B cell (primary cell): ENCODE data around the gene EDNRB. TPM values are rescaled to one million over a fixed set of nuclear protein-coding genes. Genes with fewer than 3 reads are reported as not detected.

ENCODE experiments used
- ATAC-seq: fragments of 200-7000 bp; cut with Tn5 transposase; one replicate; pipeline ENCODE4 v1.10.0; 2021; ENCODE audit warnings: low read depth, mild to moderate bottlenecking, moderate number of reproducible peaks, moderate library complexity
- CTCF ChIA-PET: fragments of 350-600 bp; sonication (Branson Sonifier 250); formaldehyde crosslinking; loops from one replicate; lab custom pipeline; 2021; ENCODE audit warnings: antibody characterized with exemption, inconsistent platforms; lab: Charles Lee
- POLR2A ChIA-PET: fragments of 350-600 bp; sonication (Branson Sonifier 250); formaldehyde crosslinking; loops from one replicate; lab custom pipeline; 2021; ENCODE audit warnings: antibody characterized with exemption; lab: Charles Lee
- DNase-seq: peaks from one replicate; pipeline ENCODE4 v3.0.0; 2013
- H2AFZ ChIP-seq: 2 replicates; pipeline ENCODE4 v1.6.1; 2012; ENCODE audit warnings: mild to moderate bottlenecking, low read depth, low read length; ENCODE audit not compliant: insufficient read depth, poor library complexity, severe bottlenecking
- H3K27ac ChIP-seq, 2 donors: 1 replicate in 1 of 2; 2 replicates in 1 of 2; pipeline ENCODE4 v1.5.1; 2012 to 2013; ENCODE audit warnings: low read length in 2 of 2, mild to moderate bottlenecking in 2 of 2, moderate library complexity in 1 of 2
- H3K27me3 ChIP-seq, 4 experiments: fragments of 200-600 bp in 1 of 4; sonication (generic) in 1 of 4; replicated peaks in 1 of 4; 1 replicate in 2 of 4; 2 replicates in 2 of 4; pipeline versions ENCODE4 v1.6.1 to v1.7.0; 2013 to 2016; ENCODE audit warnings: low read length in 3 of 4, mild to moderate bottlenecking in 2 of 4, mixed read lengths in 1 of 4, moderate library complexity in 1 of 4; ENCODE audit not compliant: insufficient read depth in 4 of 4, control insufficient read depth in 3 of 4; ENCODE audit errors: control extremely low read depth in 1 of 4
- H3K36me3 ChIP-seq, 2 experiments: replicated peaks in 1 of 2; 1 replicate in 1 of 2; 2 replicates in 1 of 2; pipeline versions ENCODE4 v1.6.1 to v1.7.1; 2013; ENCODE audit warnings: low read length in 1 of 2; ENCODE audit not compliant: insufficient read depth in 2 of 2, control insufficient read depth in 1 of 2; ENCODE audit errors: control extremely low read depth in 1 of 2, extremely low read depth in 1 of 2
- H3K4me1 ChIP-seq, 2 donors: fragments of 200-600 bp in 1 of 2; sonication (generic) in 1 of 2; 1 replicate in 1 of 2; 2 replicates in 1 of 2; pipeline versions ENCODE4 v1.5.1 to v1.6.1; 2013 to 2017; ENCODE audit warnings: low read length in 2 of 2; ENCODE audit not compliant: control insufficient read depth in 2 of 2, insufficient read depth in 2 of 2
- H3K4me2 ChIP-seq: replicated peaks from 2 replicates; pipeline ENCODE3; 2012; ENCODE audit warnings: mild to moderate bottlenecking, low read depth, low read length; ENCODE audit not compliant: poor library complexity, severe bottlenecking
- H3K4me3 ChIP-seq, 5 experiments: fragments of 200-600 bp in 1 of 5; sonication (generic) in 1 of 5; 1 replicate in 3 of 5; 2 replicates in 2 of 5; pipeline versions ENCODE4 v1.5.1 to v1.7.0; 2011 to 2016; ENCODE audit warnings: low read length in 4 of 5, mild to moderate bottlenecking in 4 of 5, low read depth in 2 of 5, control low read depth in 1 of 5, moderate library complexity in 1 of 5; ENCODE audit not compliant: insufficient read depth in 1 of 5; ENCODE audit errors: control extremely low read depth in 1 of 5, extremely low read depth in 1 of 5
- H3K79me2 ChIP-seq: fragments of 200-600 bp; sonication (generic); one replicate; pipeline ENCODE4 v1.6.0; 2016; ENCODE audit warnings: low read length; ENCODE audit not compliant: control insufficient read depth, insufficient read depth
- H3K9ac ChIP-seq: fragments of 200-600 bp; sonication (generic); 2 replicates; pipeline ENCODE4 v1.6.1; 2017; ENCODE audit warnings: mild to moderate bottlenecking, low read length, moderate library complexity
- H3K9me3 ChIP-seq, 3 donors: one replicate each; pipeline versions ENCODE4 v1.6.1 to v1.7.1; 2013; ENCODE audit warnings: low read length in 2 of 3; ENCODE audit not compliant: control insufficient read depth in 2 of 3, insufficient read depth in 1 of 3; ENCODE audit errors: control extremely low read depth in 1 of 3
- H4K20me1 ChIP-seq: 2 replicates; pipeline ENCODE4 v1.6.0; 2012; ENCODE audit warnings: mild to moderate bottlenecking, low read length; ENCODE audit not compliant: insufficient read depth, control insufficient read depth, poor library complexity, severe bottlenecking
- H3K27ac Mint-ChIP-seq: one replicate; pipeline ENCODE4 v1.8.0; 2021; ENCODE audit warnings: mixed read lengths
- H3K27me3 Mint-ChIP-seq: one replicate; pipeline ENCODE4 v1.8.0; 2021; ENCODE audit warnings: mixed read lengths
- H3K4me1 Mint-ChIP-seq: one replicate; pipeline ENCODE4 v1.8.0; 2021; ENCODE audit warnings: mixed read lengths
- H3K4me3 Mint-ChIP-seq: one replicate; pipeline ENCODE4 v1.8.0; 2021; ENCODE audit warnings: mixed read lengths
- H3K9me3 Mint-ChIP-seq: one replicate; pipeline ENCODE4 v1.8.0; 2022; ENCODE audit warnings: mixed read lengths; ENCODE audit not compliant: insufficient read depth
- CTCF ChIP-seq: fragments of 200-600 bp; IDR thresholded peaks from one replicate; pipeline ENCODE4 v1.8.0; 2022; ENCODE audit warnings: antibody characterized with exemption, mild to moderate bottlenecking
- EZH2 ChIP-seq: IDR thresholded peaks from 2 replicates; pipeline ENCODE4 v1.6.1; 2012; ENCODE audit warnings: borderline replicate concordance, low read depth, mild to moderate bottlenecking, moderate library complexity, low read length; ENCODE audit not compliant: insufficient read depth, poor library complexity, severe bottlenecking
- WGBS: methylation state at CpG from one replicate; pipeline ENCODE4 v1.1.5; 2013; ENCODE audit warnings: missing lambda C conversion rate; ENCODE audit not compliant: insufficient coverage; 5-methylcytosine and 5-hydroxymethylcytosine counted together
- intact Hi-C: fragments of 100-400 bp; cut with micrococcal nuclease; formaldehyde crosslinking; loops from one replicate; pipeline ENCODE4 v1.10.0; 2022
- polyA plus RNA-seq: library from polyadenylated mRNA; depleted of rRNA; stranded (reverse); fragments of >200 nt; gene quantifications from 2 replicates; pipeline ENCODE4 v1.2.3, GENCODE V29; 2012
- total RNA-seq, 2 donors: library from RNA; stranded (reverse); fragments of 120-200 nt in 1 of 2; gene quantifications; 1 replicate in 1 of 2; 2 replicates in 1 of 2; pipeline versions ENCODE4 v1.2.3 to v1.2.4, GENCODE V29; 2013 to 2022

The EDNRB gene
- total and polyA plus RNA-seq, 2 donors (not counting 1 experiment from before 2014, with no cell fraction given) = not detected

GRCh38 chr13:77866971-77867370 is 51.7 kb downstream of the EDNRB start:
- no peak for TF ChIP-seq CTCF
- no peak for TF ChIP-seq EZH2
- H3K27me3 Mint-ChIP-seq = peaks cover 15% of the 10 kb centered on the region
- Histone ChIP-seq H3K27me3 (peaks cover 0 to 4% (median 1%) of the 10 kb centered on the region in 4 experiments), H3K4me1 (no peaks in the 10 kb centered on the region), H3K79me2 (no peaks in the 10 kb centered on the region), H3K36me3 (no peaks in the 10 kb centered on the region), H3K9me3 (peaks cover 0 to 2% (median 0%) of the 10 kb centered on the region in 3 donors), H3K27ac (no peak overlapping the region), H3K4me3 (no peak overlapping the region), H3K9ac (no peak overlapping the region), H4K20me1 (no peaks in the 10 kb centered on the region), H2AFZ (no peak overlapping the region), H3K4me2 (no peak overlapping the region)
- no peak overlapping the region for H3K27ac Mint-ChIP-seq
- intact Hi-C loops = no loop called here
- H3K4me1 Mint-ChIP-seq = no peaks in the 10 kb centered on the region
- DNase-seq (no peak), ATAC-seq (no peak)
- CTCF ChIA-PET = no interaction called here
- H3K4me3 Mint-ChIP-seq = no peak overlapping the region
- peaks cover 11% of the 10 kb centered on the region for H3K9me3 Mint-ChIP-seq
- POLR2A ChIA-PET = no interaction called here

- Histone ChIP-seq H3K9me3 (peaks cover 0 to 2% (median 0%) of the 10 kb centered on the region in 3 donors), H3K4me1 (no peaks in the 10 kb centered on the region), H3K4me3 (no peak overlapping the region), H4K20me1 (no peaks in the 10 kb centered on the region), H3K9ac (no peak overlapping the region), H3K27ac (no peak overlapping the region), H3K36me3 (no peaks in the 10 kb centered on the region), H3K79me2 (no peaks in the 10 kb centered on the region), H3K4me2 (no peak overlapping the region), H2AFZ (no peak overlapping the region), H3K27me3 (peaks cover 0 to 4% (median 1%) of the 10 kb centered on the region in 4 experiments)
- intact Hi-C loops = no loop called here
- ChIA-PET CTCF (no interaction called here), POLR2A (no interaction called here)
- 80% methylated on average over 2 of the region's 3 CpGs for WGBS
- no peak overlapping the region for H3K27ac Mint-ChIP-seq
- TF ChIP-seq CTCF (no peak), EZH2 (no peak)
- no peak overlapping the region for H3K4me3 Mint-ChIP-seq
- H3K27me3 Mint-ChIP-seq = peaks cover 15% of the 10 kb centered on the region
- ATAC-seq = no peak
- H3K9me3 Mint-ChIP-seq = peaks cover 11% of the 10 kb centered on the region
- H3K4me1 Mint-ChIP-seq = no peaks in the 10 kb centered on the region
- no peak for DNase-seq
Measured at GRCh38 chr13:77865622-77866021, 53.0 kb downstream of the EDNRB start.
